IMR-90 (cell line): ENCODE measurements around the gene GCG. TPM values are rescaled to one million over a fixed set of nuclear protein-coding genes. Genes with fewer than 3 reads are reported as not detected.

Experiments used
- ATAC-seq: fragments of 200-7000 bp; cut with Tn5 transposase; 2 replicates; pipeline ENCODE4 v1.9.1; 2020; ENCODE audit warnings: low read depth, mild to moderate bottlenecking, moderate library complexity
- BruUV-seq: library from RNA; stranded (reverse); fragments of 400-500 nt; replicated peaks from 2 replicates; lab custom pipeline; 2021; lab: Mats Ljungman, UMichigan
- CTCF ChIA-PET: fragments of 300-600 bp; formaldehyde crosslinking; extraction: SDS; loops from one replicate; lab custom pipeline; 2021; ENCODE audit warnings: antibody characterized with exemption; lab: Yijun Ruan, JAX
- POLR2A ChIA-PET: fragments of 300-600 bp; sonication (Branson Sonifier 250); formaldehyde crosslinking; loops from one replicate; lab custom pipeline; 2022; ENCODE audit warnings: antibody characterized with exemption; ENCODE audit not compliant: unreplicated experiment; lab: Charles Lee
- DNase-seq: peaks from one replicate; pipeline ENCODE4 v3.0.0; 2013
- H2AFZ ChIP-seq: replicated peaks from 2 replicates; pipeline ENCODE3; 2013; ENCODE audit warnings: low read length, mild to moderate bottlenecking; ENCODE audit not compliant: poor library complexity
- H2AK5ac ChIP-seq: 2 replicates; pipeline ENCODE4 v1.6.1; 2013; ENCODE audit warnings: low read depth, low read length, inconsistent platforms
- H2AK9ac ChIP-seq: replicated peaks from 2 replicates; pipeline ENCODE3; 2013; ENCODE audit warnings: mild to moderate bottlenecking, low read depth, low read length, moderate library complexity; ENCODE audit not compliant: poor library complexity
- H2BK120ac ChIP-seq: 2 replicates; pipeline ENCODE4 v1.6.1; 2013; ENCODE audit warnings: low read depth, low read length, inconsistent platforms
- H2BK15ac ChIP-seq: 3 replicates; pipeline ENCODE4 v1.6.1; 2013; ENCODE audit warnings: low read depth, low read length, inconsistent platforms
- H2BK20ac ChIP-seq: 2 replicates; pipeline ENCODE4 v1.6.1; 2013; ENCODE audit warnings: low read depth, mild to moderate bottlenecking, inconsistent platforms, low read length, moderate library complexity
- H2BK5ac ChIP-seq: 2 replicates; pipeline ENCODE4 v1.6.1; 2013; ENCODE audit warnings: mild to moderate bottlenecking, low read depth, low read length, inconsistent platforms; ENCODE audit not compliant: poor library complexity, severe bottlenecking
- H3K14ac ChIP-seq: replicated peaks from 2 replicates; pipeline ENCODE4 v1.6.1; 2013; ENCODE audit warnings: low read depth, low read length, inconsistent platforms
- H3K18ac ChIP-seq: 2 replicates; pipeline ENCODE4 v1.6.1; 2013; ENCODE audit warnings: low read depth, low read length, control low read depth
- H3K23ac ChIP-seq: 2 replicates; pipeline ENCODE4 v1.6.1; 2013; ENCODE audit warnings: low read depth, low read length, inconsistent platforms
- H3K27ac ChIP-seq: 2 replicates; pipeline ENCODE4 v1.5.1; 2013; ENCODE audit warnings: mild to moderate bottlenecking, control low read depth, low read length; ENCODE audit not compliant: insufficient read depth
- H3K27me3 ChIP-seq: 2 replicates; pipeline ENCODE4 v1.6.1; 2013; ENCODE audit warnings: low read length; ENCODE audit not compliant: control insufficient read depth, insufficient read depth
- H3K36me3 ChIP-seq: 2 replicates; pipeline ENCODE4 v1.6.1; 2013; ENCODE audit warnings: low read length, mixed read lengths; ENCODE audit not compliant: control insufficient read depth, insufficient read depth
- H3K4ac ChIP-seq: 2 replicates; pipeline ENCODE4 v1.6.1; 2013; ENCODE audit warnings: low read depth, low read length, inconsistent platforms
- H3K4me1 ChIP-seq: 2 replicates; pipeline ENCODE4 v1.6.1; 2013; ENCODE audit warnings: low read length, mixed read lengths; ENCODE audit not compliant: control insufficient read depth, insufficient read depth
- H3K4me2 ChIP-seq: 2 replicates; pipeline ENCODE4 v1.6.1; 2013; ENCODE audit warnings: low read depth, mild to moderate bottlenecking, control low read depth, low read length, moderate library complexity
- H3K4me3 ChIP-seq: 2 replicates; pipeline ENCODE4 v1.5.1; 2013; ENCODE audit warnings: low read depth, mild to moderate bottlenecking, control low read depth, low read length, moderate library complexity; ENCODE audit not compliant: insufficient read depth
- H3K56ac ChIP-seq: 2 replicates; pipeline ENCODE4 v1.6.1; 2013; ENCODE audit warnings: low read length, inconsistent platforms; ENCODE audit not compliant: insufficient read depth; ENCODE audit errors: extremely low read depth
- H3K79me1 ChIP-seq, 2 experiments: 2 replicates each; pipeline ENCODE4 v1.6.1; 2013; ENCODE audit warnings: low read length in 2 of 2, inconsistent platforms in 1 of 2, low read depth in 1 of 2
- H3K9ac ChIP-seq: 2 replicates; pipeline ENCODE4 v1.6.1; 2013; ENCODE audit warnings: low read depth, low read length, control low read depth
- H3K9me1 ChIP-seq: 2 replicates; pipeline ENCODE4 v1.6.1; 2013; ENCODE audit warnings: low read length, inconsistent platforms; ENCODE audit not compliant: insufficient read depth
- H3K9me3 ChIP-seq: 2 replicates; pipeline ENCODE4 v1.6.1; 2013; ENCODE audit warnings: low read length; ENCODE audit not compliant: control insufficient read depth, insufficient read depth
- H4K20me1 ChIP-seq: 2 replicates; pipeline ENCODE4 v1.6.1; 2013; ENCODE audit warnings: low read length, inconsistent platforms; ENCODE audit not compliant: insufficient read depth
- H4K5ac ChIP-seq: 2 replicates; pipeline ENCODE4 v1.6.1; 2013; ENCODE audit warnings: mild to moderate bottlenecking, low read depth, low read length, control low read depth
- H4K8ac ChIP-seq, 2 experiments: 2 replicates each; pipeline ENCODE4 v1.6.1; 2013; ENCODE audit warnings: low read depth in 2 of 2, low read length in 2 of 2, control low read depth in 1 of 2, inconsistent platforms in 1 of 2
- H4K91ac ChIP-seq: 2 replicates; pipeline ENCODE4 v1.6.1; 2013; ENCODE audit warnings: low read depth, low read length, inconsistent platforms; ENCODE audit not compliant: insufficient read depth
- CHD1 ChIP-seq: IDR thresholded peaks from 2 replicates; pipeline ENCODE4 v1.6.1; 2012; ENCODE audit warnings: low read depth, low read length, improper control_type of control experiment
- CTCF ChIP-seq: conservative IDR thresholded peaks from 2 replicates; pipeline ENCODE4 v1.5.1; 2012; ENCODE audit warnings: mild to moderate bottlenecking, low read depth, low read length, improper control_type of control experiment
- NFE2L2 ChIP-seq: fragments of 150-350 bp; IDR thresholded peaks from 2 replicates; pipeline ENCODE4 v1.6.1; 2016; ENCODE audit warnings: low read depth, mild to moderate bottlenecking, low read length
- POLR2A ChIP-seq: IDR thresholded peaks from 2 replicates; pipeline ENCODE4 v1.6.1; 2012; ENCODE audit warnings: mild to moderate bottlenecking, low read depth, low read length
- RAD21 ChIP-seq: IDR thresholded peaks from 2 replicates; pipeline ENCODE4 v1.6.1; 2012; ENCODE audit warnings: low read length, improper control_type of control experiment
- WGBS, 2 experiments: methylation state at CpG; one replicate each; pipeline versions ENCODE4 v1.1.5 to v1.1.7; 2013; ENCODE audit warnings: missing lambda C conversion rate in 2 of 2; ENCODE audit not compliant: insufficient read length in 1 of 2; ENCODE audit errors: extremely low coverage in 2 of 2; 5-methylcytosine and 5-hydroxymethylcytosine counted together
- dilution Hi-C: fragments of 300-500 bp; cut with HindIII; formaldehyde crosslinking; loops from one replicate; pipeline ENCODE4 v1.14.3; 2018; ENCODE audit warnings: low sequenced_read_pairs; ENCODE audit not compliant: unreplicated experiment
- in situ Hi-C: fragments of 300-500 bp; cut with MboI; formaldehyde crosslinking; loops from 3 replicates; pipeline ENCODE4 v1.14.3; 2019; ENCODE audit warnings: low sequenced_read_pairs, inconsistent platforms, mixed read lengths
- intact Hi-C: fragments of 100-400 bp; cut with micrococcal nuclease; formaldehyde crosslinking; loops from 2 replicates; pipeline ENCODE4 v1.10.0; 2022
- polyA plus RNA-seq, 3 experiments: library from polyadenylated mRNA; depleted of rRNA; stranded (reverse); fragments of >200 nt; gene quantifications; 2 replicates each; pipeline ENCODE4 v1.2.3, GENCODE V29; 2012; ENCODE audit warnings: low replicate concordance in 1 of 3
- total RNA-seq: library from RNA; depleted of rRNA; stranded (reverse); fragments of >200 nt; gene quantifications from 2 replicates; pipeline ENCODE4 v1.2.3, GENCODE V29; 2012

GCG gene
- total and polyA plus RNA-seq, 2 of the 4 experiments (the other 2 are of a cell fraction) = not detected

DNA sequence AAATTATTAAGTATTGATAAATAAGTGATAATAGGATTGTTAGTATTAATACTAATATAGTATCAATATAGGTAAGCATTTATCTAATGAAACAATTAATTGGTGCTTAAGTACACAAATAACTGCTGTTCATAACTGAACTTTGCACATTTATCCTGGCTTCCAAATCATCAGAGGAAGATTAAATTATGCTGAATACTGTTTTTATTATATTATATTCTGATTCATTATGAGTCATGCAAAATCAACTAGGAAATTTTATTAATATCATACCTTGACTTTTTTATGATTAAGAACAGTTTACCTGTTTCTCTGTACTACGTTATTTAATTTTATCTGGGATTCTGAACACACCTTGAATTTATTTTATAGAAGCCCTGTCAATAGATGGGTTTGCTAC is 48.6 kb upstream of the GCG start:
- Histone ChIP-seq H3K4me3 (no peak overlapping the region), H3K4ac (no peak overlapping the region), H4K20me1 (peaks cover 7% of the 10 kb centered on the region; the same call in 1 of the 2 replicates), H2AFZ (no peak overlapping the region), H3K9me1 (peaks cover 18% of the 10 kb centered on the region), H4K91ac (no peak overlapping the region), H3K9ac (no peak overlapping the region), H2BK120ac (no peak overlapping the region), H3K27ac (no peak overlapping the region), H4K8ac (no peak overlapping the region), H3K36me3 (peaks cover 20% of the 10 kb centered on the region), H3K4me1 (peaks cover 21% of the 10 kb centered on the region), H2BK5ac (no peak overlapping the region), H2BK20ac (no peak overlapping the region), H3K9me3 (no peaks in the 10 kb centered on the region), H2AK5ac (no peak overlapping the region), H3K23ac (no peak overlapping the region), H3K27me3 (no peaks in the 10 kb centered on the region), H2AK9ac (no peak overlapping the region), H3K4me2 (no peak overlapping the region), H4K5ac (no peak overlapping the region), H3K56ac (no peak overlapping the region), H3K79me1 (peaks cover 2 to 9% of the 10 kb centered on the region in 2 experiments; a peak in 3 of 4 replicates), H2BK15ac (no peak overlapping the region), H3K18ac (no peak overlapping the region), H3K14ac (no peak overlapping the region)
- intact Hi-C loops = no loop called here
- in situ Hi-C loops = no loop called here
- TF ChIP-seq CHD1 (no peak), RAD21 (no peak), CTCF (no peak), NFE2L2 (no peak), POLR2A (no peak)
- POLR2A ChIA-PET = no interaction called here
- ATAC-seq (no peak), DNase-seq (no peak)
- no CpG with 5 or more reads among the region's 1 CpG for WGBS, 2 experiments
- CTCF ChIA-PET = no interaction called here
- dilution Hi-C loops = no loop called here
- no TSS peak for BruUV-seq
